Measurements from ENCODE around the gene PTGES3.

The PTGES3 gene

DNA sequence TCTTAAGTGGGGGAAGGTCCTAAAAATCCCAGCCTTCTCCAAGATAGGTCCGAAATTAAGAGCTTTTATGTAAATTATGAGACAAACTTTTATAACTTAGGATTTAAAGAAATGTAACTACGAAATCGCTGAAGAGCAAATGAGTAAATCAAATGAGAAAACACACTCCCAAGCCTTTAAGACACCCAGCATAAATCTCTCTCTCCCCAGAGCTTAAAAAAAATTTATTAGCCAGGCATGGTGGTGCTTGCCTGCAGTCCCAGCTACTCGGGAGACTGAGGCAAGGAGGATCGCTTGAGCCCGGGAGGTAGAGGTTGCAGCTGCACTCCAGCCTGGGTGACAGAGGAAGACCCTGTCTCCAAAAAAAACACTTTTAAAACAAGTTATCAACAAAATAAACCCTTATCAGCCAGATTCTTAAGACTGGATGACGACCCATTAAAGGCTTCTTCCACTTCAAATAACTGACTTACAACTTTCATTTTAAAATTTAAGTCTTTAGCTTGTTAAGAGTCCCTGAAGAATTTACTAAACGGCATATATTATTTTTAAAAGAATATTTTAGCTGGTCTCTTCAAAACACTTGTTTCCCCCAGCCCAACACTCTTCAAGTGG lies 3.2 kb downstream of the PTGES3 start:
- peak overlapping the region; percentile 8 for H3K4me3 ChIP-seq (ENCODE audit: low read length)
- TF ChIP-seq, protein P1, sequence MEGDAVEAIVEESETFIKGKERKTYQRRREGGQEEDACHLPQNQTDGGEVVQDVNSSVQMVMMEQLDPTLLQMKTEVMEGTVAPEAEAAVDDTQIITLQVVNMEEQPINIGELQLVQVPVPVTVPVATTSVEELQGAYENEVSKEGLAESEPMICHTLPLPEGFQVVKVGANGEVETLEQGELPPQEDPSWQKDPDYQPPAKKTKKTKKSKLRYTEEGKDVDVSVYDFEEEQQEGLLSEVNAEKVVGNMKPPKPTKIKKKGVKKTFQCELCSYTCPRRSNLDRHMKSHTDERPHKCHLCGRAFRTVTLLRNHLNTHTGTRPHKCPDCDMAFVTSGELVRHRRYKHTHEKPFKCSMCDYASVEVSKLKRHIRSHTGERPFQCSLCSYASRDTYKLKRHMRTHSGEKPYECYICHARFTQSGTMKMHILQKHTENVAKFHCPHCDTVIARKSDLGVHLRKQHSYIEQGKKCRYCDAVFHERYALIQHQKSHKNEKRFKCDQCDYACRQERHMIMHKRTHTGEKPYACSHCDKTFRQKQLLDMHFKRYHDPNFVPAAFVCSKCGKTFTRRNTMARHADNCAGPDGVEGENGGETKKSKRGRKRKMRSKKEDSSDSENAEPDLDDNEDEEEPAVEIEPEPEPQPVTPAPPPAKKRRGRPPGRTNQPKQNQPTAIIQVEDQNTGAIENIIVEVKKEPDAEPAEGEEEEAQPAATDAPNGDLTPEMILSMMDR (conservative IDR thresholded peaks at IDR 0.05; ENCODE audit: low read length): no peak
- no peak for DNase-seq (ENCODE audit: low read depth)

GRCh38 chr12:56682323-56682722 lies 5.8 kb downstream of the PTGES3 start:
- DNase-seq (ENCODE audit: low read depth): no peak
- no peak overlapping the region for H3K4me3 ChIP-seq (ENCODE audit: low read length)
- TF ChIP-seq, protein P1 (conservative IDR thresholded peaks at IDR 0.05; ENCODE audit: low read length): no peak

GRCh38 chr12:56679883-56680575 lies 8.1 kb downstream of the PTGES3 start:
- H3K4me3 ChIP-seq (ENCODE audit: low read length): no peak overlapping the region
- TF ChIP-seq, protein P1 (conservative IDR thresholded peaks at IDR 0.05; ENCODE audit: low read length): no peak

DNA sequence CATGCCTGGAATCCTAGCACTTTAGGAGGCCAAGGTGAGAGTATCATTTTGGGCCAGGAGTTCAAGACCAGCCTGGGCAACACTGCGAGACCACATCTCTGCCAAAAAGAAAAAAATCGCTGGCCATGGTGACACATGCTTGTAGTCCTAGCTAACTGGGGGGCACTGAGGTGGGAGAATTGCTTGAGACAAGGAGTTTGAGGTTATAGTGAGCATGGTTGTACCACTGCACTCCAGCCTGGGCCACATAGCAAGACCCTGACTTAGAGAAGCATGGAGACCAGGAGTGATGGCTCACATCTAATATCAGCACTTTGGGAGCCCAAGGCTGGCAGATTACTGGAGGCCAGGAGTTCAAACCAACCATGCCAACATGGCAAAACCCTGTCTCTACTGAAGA lies 9.2 kb downstream of the PTGES3 start:
- TF ChIP-seq, protein P1 (conservative IDR thresholded peaks at IDR 0.05; ENCODE audit: low read length): no peak
- H3K4me3 ChIP-seq (ENCODE audit: low read length): no peak overlapping the region
- DNase-seq (ENCODE audit: low read depth): no peak

More at GRCh38 chr12:56679883-56680575, 8.1 kb downstream of the PTGES3 start:
- no peak for DNase-seq (ENCODE audit: low read depth)

- no peak overlapping the region for H3K4me3 ChIP-seq (ENCODE audit: low read length)
- DNase-seq (ENCODE audit: low read depth): no peak
- TF ChIP-seq, protein P1 (conservative IDR thresholded peaks at IDR 0.05; ENCODE audit: low read length): no peak
Measured at GRCh38 chr12:56677680-56678079, 10.4 kb downstream of the PTGES3 start.

DNA sequence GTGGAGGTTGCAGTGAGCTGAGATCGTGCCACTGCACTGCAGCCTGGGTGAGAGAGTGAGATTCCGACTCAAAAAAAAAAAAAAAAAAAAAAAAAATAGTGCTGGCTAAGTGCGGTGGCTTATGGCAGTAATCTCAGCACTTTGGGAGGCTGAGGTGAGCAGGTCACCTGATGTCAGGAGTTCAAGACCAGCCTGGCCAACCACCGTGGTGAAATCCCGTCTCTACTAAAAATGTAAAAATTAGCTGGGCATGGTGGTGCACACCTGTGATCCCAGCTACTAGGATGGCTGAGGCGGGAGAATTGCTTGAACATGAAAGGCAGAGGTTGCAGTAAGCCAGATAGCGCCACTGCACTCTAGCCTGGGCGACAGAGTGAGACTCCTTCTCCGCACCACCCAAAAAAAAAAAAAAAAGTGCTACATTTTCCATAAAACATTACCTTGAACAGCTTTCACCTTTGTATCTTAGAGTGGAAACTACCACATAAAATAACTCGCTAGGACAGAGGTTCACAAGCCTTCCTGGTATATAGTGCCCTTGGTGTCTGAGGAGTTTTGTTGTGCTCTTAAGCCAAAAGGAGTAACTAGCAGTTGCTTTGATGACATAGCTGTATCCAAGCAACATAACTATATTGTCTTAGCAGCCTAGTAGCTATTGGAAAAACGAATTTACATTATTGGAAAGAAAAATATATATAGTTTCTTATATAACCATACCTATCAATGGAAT lies 11.1 kb downstream of the PTGES3 start:
- DNase-seq (ENCODE audit: low read depth): no peak
- H3K4me3 ChIP-seq (ENCODE audit: low read length): no peak overlapping the region
- TF ChIP-seq, protein P1 (conservative IDR thresholded peaks at IDR 0.05; ENCODE audit: low read length): no peak

Data from AG10803 (cell line).